ENCODE measurements around the gene CYP46A1.

- TF ChIP-seq POLR2AphosphoS5 (IDR thresholded peaks at IDR 0.05; ENCODE audit: low read depth, low read length) = no peak
- TF ChIP-seq, protein P1, sequence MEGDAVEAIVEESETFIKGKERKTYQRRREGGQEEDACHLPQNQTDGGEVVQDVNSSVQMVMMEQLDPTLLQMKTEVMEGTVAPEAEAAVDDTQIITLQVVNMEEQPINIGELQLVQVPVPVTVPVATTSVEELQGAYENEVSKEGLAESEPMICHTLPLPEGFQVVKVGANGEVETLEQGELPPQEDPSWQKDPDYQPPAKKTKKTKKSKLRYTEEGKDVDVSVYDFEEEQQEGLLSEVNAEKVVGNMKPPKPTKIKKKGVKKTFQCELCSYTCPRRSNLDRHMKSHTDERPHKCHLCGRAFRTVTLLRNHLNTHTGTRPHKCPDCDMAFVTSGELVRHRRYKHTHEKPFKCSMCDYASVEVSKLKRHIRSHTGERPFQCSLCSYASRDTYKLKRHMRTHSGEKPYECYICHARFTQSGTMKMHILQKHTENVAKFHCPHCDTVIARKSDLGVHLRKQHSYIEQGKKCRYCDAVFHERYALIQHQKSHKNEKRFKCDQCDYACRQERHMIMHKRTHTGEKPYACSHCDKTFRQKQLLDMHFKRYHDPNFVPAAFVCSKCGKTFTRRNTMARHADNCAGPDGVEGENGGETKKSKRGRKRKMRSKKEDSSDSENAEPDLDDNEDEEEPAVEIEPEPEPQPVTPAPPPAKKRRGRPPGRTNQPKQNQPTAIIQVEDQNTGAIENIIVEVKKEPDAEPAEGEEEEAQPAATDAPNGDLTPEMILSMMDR (IDR thresholded peaks at IDR 0.05) = no peak
Measured at GRCh38 chr14:99673305-99674063, 10.6 kb upstream of the CYP46A1 start.

Data from Panc1 (cell line).